T1000 (cell line): ENCODE measurements around the gene PSAT1.

Experiments
- DNase-seq: peaks from one replicate; lab custom pipeline; 2025; ENCODE audit warnings: mixed read lengths; lab: John Stamatoyannopoulos, UW

Gene PSAT1

DNA sequence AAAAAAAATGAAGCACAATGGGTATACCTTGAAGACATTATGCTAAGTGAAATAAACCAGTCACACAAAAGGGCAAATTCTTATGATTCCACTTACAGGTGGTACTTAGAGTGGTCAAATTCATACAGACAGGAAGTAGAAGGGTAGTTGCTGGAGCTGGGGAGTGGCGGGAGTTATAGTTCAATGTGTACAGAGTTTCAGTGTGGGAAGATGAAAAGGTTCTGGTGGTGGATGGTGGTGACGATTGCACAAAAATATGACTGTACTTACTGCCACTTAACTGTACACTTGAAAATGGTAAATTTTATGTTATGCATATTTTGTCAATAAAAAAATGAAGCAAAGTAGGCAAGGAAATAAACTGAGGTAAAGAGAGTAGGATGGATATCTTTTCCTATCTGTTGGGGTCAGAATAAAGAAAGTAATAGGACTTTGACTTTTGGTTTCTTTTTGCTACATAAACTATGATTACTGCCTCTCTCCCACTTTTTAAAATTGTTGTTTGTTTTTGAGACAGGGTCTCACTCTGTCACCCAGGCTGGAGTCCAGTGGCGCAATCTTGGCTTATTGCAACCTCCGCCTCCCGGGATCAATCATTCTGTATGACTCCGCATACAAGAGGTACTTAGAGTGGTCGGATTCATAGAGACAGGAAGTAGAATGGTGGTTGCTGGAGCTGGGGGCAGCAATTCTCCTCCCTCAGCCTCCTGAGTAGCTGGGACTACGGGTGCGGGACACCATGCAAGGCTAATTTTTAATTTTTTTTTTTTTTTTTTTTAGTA, 4.0 kb upstream of the PSAT1 start:
- no peak for DNase-seq

DNA sequence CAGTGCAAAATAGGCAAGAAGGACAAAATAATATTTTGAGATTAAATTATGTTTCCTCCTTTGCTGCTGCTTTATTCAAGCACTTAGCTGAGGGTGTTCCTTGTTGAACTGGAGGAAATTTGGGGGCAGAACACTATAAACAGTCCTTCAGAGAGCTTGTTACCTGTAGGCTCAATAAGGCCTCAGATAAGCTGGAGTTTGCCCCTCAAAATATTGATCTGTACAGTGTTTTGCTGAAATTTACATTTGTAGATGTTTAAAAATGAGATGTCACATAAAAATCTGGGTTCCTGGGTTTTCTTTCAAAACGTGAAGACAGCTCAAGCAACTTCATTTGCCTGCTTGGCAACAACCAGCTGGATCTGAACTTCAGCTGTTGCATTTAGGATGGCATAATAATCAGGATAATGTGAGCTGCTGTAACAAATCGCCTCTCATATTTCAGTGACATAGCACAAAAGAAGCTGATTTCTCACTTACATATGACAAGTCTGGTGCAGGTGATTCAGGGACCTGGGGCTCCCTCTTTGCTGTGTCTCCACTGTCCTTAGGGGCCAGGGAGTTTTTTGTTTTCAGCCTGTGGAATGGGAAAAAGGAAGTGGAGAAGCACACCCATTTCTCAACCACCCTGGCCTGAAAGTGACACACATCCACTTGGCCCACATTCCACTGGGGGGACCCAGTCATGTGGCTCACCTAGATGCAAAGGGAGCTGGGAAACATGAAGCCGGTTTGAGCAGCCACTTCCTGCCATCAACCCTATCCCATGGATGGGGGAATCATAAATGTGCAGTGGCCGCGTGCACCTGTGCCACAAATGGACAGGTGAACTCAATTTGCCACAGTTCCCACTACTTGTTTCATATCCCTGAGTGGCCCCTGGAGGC, 2.4 kb upstream of the PSAT1 start:
- no peak for DNase-seq

- no peak for DNase-seq
These were observed 1.7 kb upstream of the PSAT1 start for GRCh38 chr9:78295177-78295575.

DNA sequence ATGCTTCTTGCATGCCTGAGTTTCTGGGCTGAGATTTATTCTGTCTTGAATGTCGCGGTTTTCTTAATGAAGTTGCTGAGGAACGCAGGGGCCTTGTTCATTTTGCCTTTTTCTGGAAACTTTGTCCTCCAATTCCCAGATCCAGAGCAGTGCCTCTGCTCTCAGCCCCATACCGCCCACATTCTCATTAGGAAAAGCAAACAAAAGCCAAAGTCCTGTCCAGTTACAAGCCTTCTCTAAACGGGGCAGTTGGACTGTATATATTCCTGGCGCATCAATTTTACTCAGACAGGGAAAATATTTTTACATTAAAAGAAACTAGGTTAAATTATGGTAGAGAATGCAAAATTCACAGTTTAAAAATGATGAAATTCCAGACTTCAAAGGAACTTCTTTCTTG, 1.2 kb upstream of the PSAT1 start:
- no peak for DNase-seq

- DNase-seq, result peak; percentile 12
These were observed 578 bp upstream of the PSAT1 start for GRCh38 chr9:78296201-78296892.

- DNase-seq, result no peak
These were observed 692 bp downstream of the PSAT1 start for GRCh38 chr9:78297672-78297961.

DNA sequence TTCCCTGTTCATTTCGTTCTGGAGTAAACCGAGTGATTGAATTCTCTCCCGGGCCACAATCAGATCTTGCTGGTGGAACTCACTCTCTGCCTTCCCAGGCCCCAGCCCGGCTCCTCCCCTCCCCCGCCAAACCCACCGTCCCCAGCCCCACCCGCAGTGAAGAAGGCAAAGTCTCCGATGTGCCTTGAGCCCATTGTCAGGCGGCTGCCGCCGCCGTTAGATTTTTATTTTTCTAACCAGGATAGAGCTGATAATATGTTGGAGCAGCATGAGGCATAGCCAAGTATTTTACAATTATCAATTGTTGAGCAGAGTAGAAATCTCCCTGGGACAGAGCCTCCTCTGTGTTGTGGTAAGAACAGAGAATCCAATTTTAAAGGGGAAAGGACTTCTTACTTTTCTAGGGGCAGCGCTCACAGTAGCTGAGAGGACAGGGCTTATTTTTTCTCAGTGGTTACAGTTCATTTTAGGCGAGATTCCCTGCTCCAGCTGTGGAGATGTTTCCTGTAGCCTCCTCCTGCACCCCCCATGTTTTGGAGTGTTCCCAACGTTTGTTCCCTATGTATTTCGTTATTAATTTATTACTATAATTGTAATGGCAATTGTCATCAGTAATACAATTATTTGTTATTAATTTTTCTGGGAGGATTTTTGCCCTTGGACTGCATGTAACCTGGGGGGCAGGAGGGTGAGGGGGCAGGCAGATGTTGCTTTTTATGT, 1.3 kb downstream of the PSAT1 start:
- DNase-seq, result no peak

GRCh38 chr9:78300209-78300608, 3.3 kb downstream of the PSAT1 start:
- DNase-seq, result no peak

- no peak for DNase-seq
These were observed 4.5 kb downstream of the PSAT1 start for GRCh38 chr9:78301466-78301865.

- DNase-seq, result no peak
These were observed 6.6 kb downstream of the PSAT1 start for GRCh38 chr9:78303377-78304062.

GRCh38 chr9:78304357-78304756, 7.4 kb downstream of the PSAT1 start:
- DNase-seq, result no peak

GRCh38 chr9:78306222-78307076, 9.5 kb downstream of the PSAT1 start:
- DNase-seq, result no peak

- DNase-seq, result no peak
These were observed 10.4 kb downstream of the PSAT1 start for GRCh38 chr9:78307360-78307759.

- DNase-seq, result no peak
These were observed 12.1 kb downstream of the PSAT1 start for GRCh38 chr9:78309066-78309465.

- no peak for DNase-seq
These were observed 14.2 kb downstream of the PSAT1 start for GRCh38 chr9:78311075-78311474.

DNA sequence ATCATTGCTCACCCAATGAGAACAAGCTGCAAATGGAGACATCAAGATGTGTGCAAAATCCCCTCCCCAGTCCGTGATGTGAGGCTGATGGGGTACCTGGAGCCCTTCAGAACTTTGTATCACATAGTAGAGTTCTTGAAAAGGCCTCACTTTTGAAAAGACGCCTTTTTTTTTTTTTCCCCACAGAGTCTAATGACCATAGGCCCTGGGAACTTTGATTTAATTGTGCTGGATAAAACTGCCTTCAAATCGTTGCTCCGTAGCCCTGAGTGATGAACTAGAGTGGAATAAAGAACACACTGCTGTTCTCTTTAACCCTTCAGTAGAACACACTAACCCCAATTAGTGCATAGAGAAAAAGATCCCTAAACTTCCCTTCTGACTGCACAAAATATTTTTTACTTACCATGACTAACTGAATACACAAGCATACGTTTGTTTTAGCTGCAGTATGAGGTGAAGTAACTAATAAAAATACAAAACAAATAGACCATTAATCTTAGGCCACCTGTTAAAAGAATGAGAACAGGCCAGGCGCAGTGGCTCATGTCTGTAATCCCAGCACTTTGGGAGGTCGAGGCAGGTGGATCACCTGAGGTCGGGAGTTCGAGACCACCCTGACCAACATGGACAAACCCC, 15.1 kb downstream of the PSAT1 start:
- DNase-seq, result no peak

DNA sequence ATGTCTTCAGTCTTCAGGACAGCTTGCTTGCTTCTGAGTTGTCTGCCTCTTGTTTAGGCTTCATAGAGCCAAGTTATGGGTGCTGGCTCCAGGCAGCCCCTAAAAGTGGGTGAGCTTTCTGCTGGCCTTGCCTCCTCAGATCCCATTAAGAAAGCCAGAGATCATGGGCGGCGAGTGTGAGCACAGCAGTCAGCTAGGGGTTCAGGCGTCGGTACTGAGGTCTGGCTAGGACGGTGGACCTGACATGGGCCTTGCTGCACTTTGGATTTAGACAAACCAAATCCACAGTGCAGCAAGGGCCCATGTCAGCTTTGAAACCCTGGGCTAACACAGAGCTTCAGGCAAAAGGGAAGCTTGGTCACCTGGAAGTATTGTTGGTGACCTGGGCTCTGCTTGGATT, 17.6 kb downstream of the PSAT1 start:
- no peak for DNase-seq

DNA sequence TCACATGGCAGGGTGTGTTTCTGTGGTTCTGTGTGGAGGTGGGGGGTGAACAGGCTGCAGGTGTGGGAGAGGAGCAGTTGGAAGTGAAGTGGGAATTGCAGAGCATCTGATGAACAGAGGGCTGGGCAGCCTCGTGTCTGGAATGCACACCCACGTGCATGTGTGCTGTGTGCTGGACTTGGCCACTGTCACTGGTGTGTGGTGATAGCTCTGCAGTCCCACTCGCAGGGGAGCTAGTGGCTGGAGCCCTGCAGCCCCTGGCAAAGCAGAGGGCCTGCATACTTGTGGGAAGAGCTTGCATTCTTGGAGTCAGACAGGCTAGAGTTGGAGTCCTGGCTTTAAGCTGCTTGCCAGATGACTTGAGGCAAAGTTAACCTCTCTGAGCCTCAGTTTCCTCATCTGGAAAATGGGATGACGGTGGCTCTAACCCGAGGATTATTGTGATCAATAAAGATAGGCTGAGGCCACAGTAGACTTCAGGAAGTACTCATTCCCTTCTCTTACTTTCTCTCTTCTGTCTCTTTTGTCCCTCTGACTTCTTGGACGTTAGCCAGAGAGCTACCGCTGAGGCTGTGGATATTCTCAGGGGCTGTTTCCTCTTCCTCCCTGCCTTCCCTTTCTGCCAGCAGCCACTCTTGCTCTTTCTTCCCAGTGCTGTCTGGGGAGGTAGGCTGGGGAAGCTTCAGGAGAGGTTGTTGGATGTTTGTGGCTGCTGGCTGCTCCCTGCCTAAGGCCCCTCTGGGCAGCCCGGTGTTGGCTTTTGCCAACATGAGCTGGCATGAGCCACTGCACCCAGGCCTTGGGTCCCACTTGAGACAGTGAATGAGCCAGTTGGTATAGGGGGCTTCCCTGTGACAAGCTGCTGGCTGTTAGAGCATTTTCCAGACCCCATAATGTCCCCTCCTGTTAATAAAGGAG, 18.3 kb downstream of the PSAT1 start:
- DNase-seq, result no peak
